Activated CD4-positive, CD25-positive, alpha-beta regulatory T cell (primary cell): Measurements from ENCODE around the gene VPS50.
"Not testable (repeated sequence)": the region's sequence is repeated elsewhere in the genome, so short reads cannot be mapped to it uniquely, and the experiment has no call there.

Experiments used
- DNase-seq, 4 experiments: peaks; one replicate each; lab custom pipeline; 2025; lab: John Stamatoyannopoulos, UW

Gene VPS50

GRCh38 chr7:93238748-93239147, 6.6 kb downstream of the VPS50 start:
- DNase-seq = no peak

DNA sequence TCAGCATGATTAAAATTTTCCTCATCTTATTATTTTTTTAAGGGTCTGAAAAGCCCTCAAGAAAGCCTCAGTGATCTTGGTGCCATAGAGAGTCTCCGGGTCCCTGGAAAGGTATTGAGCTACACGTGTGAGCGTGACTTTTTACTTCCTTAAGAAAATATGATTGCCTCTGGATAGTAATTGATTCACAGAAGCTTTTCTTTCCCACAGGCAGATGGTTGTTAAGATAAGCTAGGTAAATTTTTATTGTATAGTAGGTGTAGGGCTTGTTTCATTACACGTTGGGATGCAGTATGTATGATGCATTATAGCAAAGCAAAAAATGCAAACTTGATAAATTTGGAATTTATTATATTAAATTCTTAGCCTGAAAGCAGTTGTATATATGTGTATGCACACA, 7.7 kb downstream of the VPS50 start:
- no peak for DNase-seq

- no peak for DNase-seq
Measured at GRCh38 chr7:93242106-93242505, 9.9 kb downstream of the VPS50 start.

DNA sequence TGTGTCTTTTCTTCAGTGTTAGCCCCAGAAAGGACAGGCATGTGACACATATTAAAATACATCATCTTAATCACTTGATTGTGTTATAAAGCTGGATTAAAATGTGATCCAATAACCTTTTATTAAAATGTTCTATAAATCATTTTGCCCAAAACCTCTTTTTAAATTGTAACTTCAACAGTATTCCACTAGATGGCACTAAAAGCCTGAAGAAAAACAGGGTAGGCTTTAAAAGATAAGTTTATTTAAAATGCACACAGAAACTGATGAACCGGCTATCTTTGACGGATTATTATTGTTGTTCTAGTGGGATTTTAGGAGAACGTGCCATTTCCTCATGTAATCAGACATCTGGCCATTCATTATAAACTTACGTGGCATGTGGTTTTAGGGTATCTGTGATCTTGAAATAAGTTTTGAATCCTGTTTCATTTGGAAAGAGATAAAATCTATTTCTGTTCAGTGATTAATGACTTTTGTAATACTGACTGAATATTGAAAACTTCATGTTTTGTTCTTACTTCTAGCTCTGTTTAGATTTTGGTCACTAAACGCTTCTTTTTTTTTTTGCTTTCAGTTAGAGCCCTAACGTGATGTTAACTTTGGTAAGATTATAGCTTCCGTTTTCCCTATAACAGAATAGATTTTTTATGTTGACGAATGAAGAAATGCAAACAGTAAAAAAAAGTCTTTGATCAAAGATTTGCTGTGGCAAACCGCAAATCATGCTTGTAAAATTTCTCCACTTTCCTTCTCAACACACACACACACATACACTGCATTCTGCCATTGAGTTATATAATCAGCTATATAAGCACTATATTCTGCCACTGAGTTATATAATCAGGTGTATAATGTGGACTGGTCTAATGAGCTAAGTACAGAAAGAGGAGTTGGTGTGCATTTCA, 13.6 kb downstream of the VPS50 start:
- no peak for DNase-seq

- DNase-seq = no peak
Measured at GRCh38 chr7:93249491-93250148, 17.5 kb downstream of the VPS50 start.

DNA sequence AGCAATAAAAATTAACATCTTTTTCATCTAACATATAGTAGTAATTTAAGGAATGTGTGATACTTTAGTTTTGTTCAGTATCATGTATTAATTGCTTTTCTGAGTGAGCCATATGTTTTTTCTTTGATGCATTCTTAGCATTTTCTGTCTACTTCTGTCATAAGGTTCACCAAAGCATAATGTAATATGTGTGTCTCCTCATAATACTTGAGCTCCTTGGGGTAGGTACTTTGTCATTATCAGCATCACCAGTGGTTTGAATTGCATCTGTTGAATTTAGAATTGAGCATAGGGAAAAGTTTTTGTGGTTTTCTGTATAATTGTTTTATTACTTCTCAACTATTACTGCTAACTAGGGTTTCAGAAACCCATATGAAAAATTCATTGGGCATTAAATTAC, 26.5 kb downstream of the VPS50 start:
- no peak for DNase-seq

DNA sequence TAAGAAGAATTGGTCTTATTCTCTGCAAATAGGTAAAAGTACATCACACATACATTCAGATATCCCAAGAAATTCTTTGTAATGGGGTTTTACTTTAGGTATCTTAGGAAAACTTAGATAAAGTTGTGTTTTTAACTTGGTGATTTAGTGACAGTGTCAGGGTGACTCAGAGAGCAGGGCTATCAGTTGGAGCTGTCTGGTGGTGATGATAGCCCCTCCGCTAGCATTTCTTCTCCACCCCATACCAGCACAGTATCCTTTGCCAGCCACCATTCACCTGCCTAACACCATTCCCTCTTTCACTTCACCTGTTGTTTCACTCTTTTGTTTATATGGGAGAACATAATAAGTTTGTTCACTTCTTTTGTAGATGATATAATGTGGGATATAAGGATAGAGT, 30.4 kb downstream of the VPS50 start:
- DNase-seq = no peak

GRCh38 chr7:93265220-93265619, 33.1 kb downstream of the VPS50 start:
- DNase-seq = no peak

GRCh38 chr7:93279541-93279940, 47.4 kb downstream of the VPS50 start:
- DNase-seq = no peak

DNA sequence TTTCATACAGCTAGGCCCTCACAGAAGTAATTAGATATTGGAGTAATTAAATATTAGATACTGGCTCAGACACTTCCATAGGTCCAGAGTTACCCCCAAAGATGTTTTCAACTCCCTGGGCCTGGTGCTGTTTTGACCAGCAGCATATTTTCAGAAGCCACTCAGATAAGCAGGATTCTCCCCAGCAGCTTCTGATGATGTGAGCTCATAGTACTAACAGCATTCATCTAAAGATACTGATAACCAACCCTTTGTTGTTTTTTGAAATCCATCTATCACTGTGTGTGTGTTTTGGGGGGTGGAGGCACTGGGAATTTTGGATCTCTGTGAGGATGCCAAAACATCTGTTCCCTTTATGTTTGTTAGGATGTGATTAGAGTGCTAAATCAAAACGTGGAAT, 52.7 kb downstream of the VPS50 start:
- no peak for DNase-seq

GRCh38 chr7:93293229-93293628, 61.1 kb downstream of the VPS50 start:
- no peak for DNase-seq

DNA sequence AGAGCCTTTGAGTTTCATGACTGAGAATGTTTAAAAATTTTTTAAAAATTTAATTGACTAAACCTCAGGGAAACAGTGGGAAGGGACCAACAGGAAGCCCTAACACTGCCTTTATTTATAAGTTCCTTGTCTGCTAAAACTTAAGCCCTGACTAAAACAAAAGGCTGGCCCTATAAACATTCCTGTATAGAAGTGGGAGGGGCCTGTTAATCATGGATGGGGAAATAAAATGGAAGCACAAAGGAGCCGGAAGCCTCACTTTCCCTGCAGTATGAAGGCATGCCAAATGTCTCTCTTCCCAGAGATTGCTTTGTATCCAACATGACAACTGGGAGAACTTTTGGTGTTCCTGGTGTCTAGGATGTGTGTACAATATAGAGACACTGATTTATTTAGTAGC, 66.0 kb downstream of the VPS50 start:
- DNase-seq = no peak

DNA sequence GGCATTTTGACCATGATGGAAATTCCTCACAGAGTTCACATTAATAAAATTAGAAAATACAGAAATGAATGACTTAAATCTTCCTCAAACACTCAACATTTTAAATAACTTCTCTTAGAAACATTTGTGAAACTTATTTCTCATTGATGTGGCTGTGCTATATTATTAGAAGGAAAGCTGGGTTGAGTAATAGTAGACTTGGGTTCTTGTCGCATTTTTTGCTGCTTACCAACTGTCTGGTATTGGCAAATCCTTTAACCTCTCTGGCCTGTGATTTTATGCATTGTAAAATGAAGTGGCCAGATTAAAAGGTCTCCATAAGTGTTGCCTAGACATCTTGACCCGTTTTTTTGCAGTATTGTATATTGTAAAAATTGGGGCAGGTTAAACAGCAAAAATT, 66.5 kb downstream of the VPS50 start:
- DNase-seq = no peak

- no peak for DNase-seq
Measured at GRCh38 chr7:93301736-93302135, 69.6 kb downstream of the VPS50 start.

DNA sequence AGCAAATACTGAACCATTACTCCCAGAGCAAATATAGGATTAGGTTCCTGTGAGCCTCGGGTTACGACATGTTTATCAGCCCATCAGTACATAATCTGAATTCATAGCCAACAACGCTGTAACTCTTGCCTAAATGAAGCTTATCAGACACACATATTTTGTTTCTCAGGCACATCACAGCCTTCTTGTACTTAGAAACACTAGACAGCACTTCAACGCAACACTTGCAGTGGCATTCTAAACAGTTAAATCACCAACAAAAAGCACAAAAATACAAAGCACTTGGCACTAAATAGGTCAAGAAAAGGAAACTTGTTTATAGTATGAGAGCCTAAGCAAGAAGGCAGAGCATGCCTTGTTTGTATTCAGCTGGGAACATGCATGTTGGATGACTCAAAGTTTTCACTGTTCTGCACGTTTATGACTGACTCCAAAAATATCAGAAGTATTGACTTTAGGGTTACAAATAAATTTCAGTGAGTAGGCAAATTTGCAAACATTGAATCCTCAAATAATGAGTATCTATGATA, 75.0 kb downstream of the VPS50 start:
- no peak for DNase-seq

GRCh38 chr7:93307943-93308342, 75.8 kb downstream of the VPS50 start:
- no peak for DNase-seq

DNA sequence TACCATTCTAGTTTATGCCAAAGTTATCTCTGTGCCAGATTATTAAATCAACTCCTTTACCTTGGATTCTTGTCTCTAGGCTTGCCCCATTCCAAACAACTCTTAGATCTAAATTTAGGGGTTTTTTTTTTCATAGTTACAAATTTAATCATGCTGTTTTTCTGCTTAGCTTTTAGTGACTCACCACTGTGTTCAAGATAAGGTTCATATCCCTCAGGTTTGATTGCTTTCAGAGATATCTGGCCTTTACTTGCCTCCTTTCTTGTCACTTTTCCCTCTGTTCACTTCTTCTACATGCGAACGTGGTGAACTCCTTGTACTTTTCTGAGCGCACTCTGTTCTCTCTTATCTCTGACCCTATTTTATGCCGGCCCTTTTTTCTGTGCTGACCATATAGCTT, 78.2 kb downstream of the VPS50 start:
- no peak for DNase-seq

GRCh38 chr7:93314449-93314848, 82.3 kb downstream of the VPS50 start:
- DNase-seq = no peak

DNA sequence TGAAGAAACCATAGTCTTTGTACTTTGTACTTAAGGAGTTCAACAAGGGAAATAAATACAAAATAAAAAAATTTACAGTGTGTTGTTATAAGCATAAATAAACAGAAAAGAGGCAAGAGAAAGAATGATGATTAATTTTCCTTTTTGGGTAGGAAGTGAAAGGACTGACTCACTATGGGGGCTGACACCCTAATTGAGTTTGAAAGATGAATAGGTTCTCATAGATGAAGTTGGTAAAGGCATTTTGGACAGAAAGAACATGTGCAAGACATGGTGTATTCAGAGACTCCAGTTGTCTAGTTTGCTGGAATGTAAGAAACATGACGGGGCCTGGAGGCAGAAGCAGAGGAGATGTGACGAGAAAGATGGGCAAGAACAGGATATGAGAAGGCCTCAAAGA, 83.7 kb downstream of the VPS50 start:
- no peak for DNase-seq

DNA sequence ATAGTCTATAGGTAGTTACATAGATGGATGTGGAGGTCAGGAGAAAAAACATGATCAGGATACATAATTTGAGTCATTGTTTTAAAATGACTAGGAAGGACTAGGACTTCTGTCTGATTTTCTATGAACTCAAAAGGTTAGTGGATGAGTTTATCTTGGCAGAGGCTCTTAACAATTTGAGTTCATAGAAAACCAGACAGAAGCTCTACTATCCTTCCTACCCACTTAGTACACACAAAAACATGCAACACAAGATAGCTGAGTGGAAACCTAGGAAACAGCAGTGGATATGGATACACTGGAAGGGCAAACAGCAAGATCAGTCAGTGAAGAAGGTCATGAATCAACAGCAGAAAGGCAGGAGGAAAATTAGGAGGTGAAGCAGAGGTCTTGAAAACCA, 84.6 kb downstream of the VPS50 start:
- no peak for DNase-seq

GRCh38 chr7:93320887-93321286, 88.7 kb downstream of the VPS50 start:
- no peak for DNase-seq

GRCh38 chr7:93326291-93326690, 94.1 kb downstream of the VPS50 start:
- not testable (repeated sequence) for DNase-seq

DNA sequence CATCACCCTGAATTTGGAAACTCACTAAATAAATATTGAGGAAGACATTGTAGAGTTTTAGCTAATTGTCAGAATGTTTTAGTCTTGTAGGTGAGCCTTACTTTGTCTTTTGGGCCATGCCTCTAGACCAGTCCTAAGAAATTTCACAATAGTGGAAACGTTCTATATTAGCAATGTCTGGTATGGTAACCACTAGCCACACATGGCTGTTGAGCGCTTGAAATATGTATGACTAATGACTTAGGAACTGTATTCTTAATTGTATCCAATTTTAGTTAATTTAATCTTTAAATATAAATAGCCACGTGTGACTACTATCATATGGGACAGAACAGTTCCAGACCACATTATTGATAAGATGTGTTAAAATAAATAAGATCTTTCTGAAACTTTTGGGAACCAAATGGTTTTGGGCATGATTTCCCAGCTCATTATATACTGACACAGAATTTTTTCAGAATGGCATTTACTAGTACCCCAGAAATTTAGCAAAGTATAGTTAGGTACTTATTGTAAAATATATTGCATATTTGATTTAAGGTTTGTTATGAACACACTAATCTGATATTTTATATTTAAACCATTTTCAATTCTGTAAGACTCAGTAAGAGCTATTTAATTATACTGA, 95.0 kb downstream of the VPS50 start:
- no peak for DNase-seq
